CD8-positive, alpha-beta memory T cell (primary cell): ENCODE results near the gene MED22. TPM values are rescaled to one million over a fixed set of nuclear protein-coding genes. Genes with fewer than 3 reads are reported as not detected.
"Not testable (repeated sequence)": the region's sequence is repeated elsewhere in the genome, so short reads cannot be mapped to it uniquely, and the experiment has no call there.

Experiments used
- CTCF ChIA-PET: fragments of 350-600 bp; sonication (Branson Sonifier 250); formaldehyde crosslinking; loops from one replicate; lab custom pipeline; 2021; ENCODE audit warnings: antibody characterized with exemption; lab: Charles Lee
- POLR2A ChIA-PET: fragments of 350-600 bp; sonication (Branson Sonifier 250); formaldehyde crosslinking; loops from one replicate; lab custom pipeline; 2021; ENCODE audit warnings: antibody characterized with exemption; lab: Charles Lee
- DNase-seq, 5 donors: peaks; one replicate each; pipeline versions ENCODE4 v3.0.0 to v3.0.0-alpha.2; 2020 to 2022; ENCODE audit warnings: mixed read lengths in 1 of 5
- H3K27ac ChIP-seq: one replicate; pipeline ENCODE4 v1.7.0; 2013; ENCODE audit warnings: low read depth, mild to moderate bottlenecking, low read length, moderate library complexity
- H3K27me3 ChIP-seq: 2 replicates; pipeline ENCODE4 v1.7.0; 2013; ENCODE audit warnings: low read length, mild to moderate bottlenecking; ENCODE audit not compliant: insufficient read depth, poor library complexity, severe bottlenecking
- H3K36me3 ChIP-seq: 2 replicates; pipeline ENCODE4 v1.7.0; 2013; ENCODE audit warnings: mild to moderate bottlenecking, low read length, moderate library complexity; ENCODE audit not compliant: insufficient read depth
- H3K4me1 ChIP-seq: 2 replicates; pipeline ENCODE4 v1.7.0; 2013; ENCODE audit warnings: mild to moderate bottlenecking, low read length, moderate library complexity; ENCODE audit not compliant: insufficient read depth
- H3K4me3 ChIP-seq: 2 replicates; pipeline ENCODE4 v1.7.0; 2013; ENCODE audit warnings: mild to moderate bottlenecking, low read length
- H3K9me3 ChIP-seq: 2 replicates; pipeline ENCODE4 v1.7.0; 2013; ENCODE audit warnings: mild to moderate bottlenecking, low read length
- H3K27ac Mint-ChIP-seq, 8 donors: one replicate each; pipeline ENCODE4 v1.8.0; 2020 to 2021; ENCODE audit warnings: mixed read lengths in 8 of 8, mild to moderate bottlenecking in 6 of 8, inconsistent platforms in 3 of 8, moderate library complexity in 3 of 8
- H3K27me3 Mint-ChIP-seq, 2 donors: one replicate each; pipeline ENCODE4 v1.8.0; 2020 to 2021; ENCODE audit warnings: mixed read lengths in 2 of 2, mild to moderate bottlenecking in 1 of 2, moderate library complexity in 1 of 2
- H3K36me3 Mint-ChIP-seq, 3 donors: one replicate each; pipeline ENCODE4 v1.8.0; 2020 to 2021; ENCODE audit warnings: mixed read lengths in 3 of 3, inconsistent platforms in 1 of 3, mild to moderate bottlenecking in 1 of 3
- H3K4me1 Mint-ChIP-seq, 3 donors: one replicate each; pipeline ENCODE4 v1.8.0; 2020 to 2021; ENCODE audit warnings: mixed read lengths in 3 of 3, inconsistent platforms in 1 of 3, mild to moderate bottlenecking in 1 of 3
- H3K4me3 Mint-ChIP-seq, 7 donors: one replicate each; pipeline ENCODE4 v1.8.0; 2020 to 2021; ENCODE audit warnings: mixed read lengths in 7 of 7, mild to moderate bottlenecking in 6 of 7, moderate library complexity in 4 of 7, inconsistent platforms in 2 of 7
- H3K9me3 Mint-ChIP-seq, 5 donors: one replicate each; pipeline ENCODE4 v1.8.0; 2020 to 2022; ENCODE audit warnings: mixed read lengths in 5 of 5, mild to moderate bottlenecking in 3 of 5, moderate library complexity in 2 of 5, inconsistent platforms in 1 of 5
- polyA plus RNA-seq: library from polyadenylated mRNA; unstranded; fragments of 300-500 nt; fragmentation: Illumina TruSeq; gene quantifications from one replicate; pipeline ENCODE4 v1.2.3, GENCODE V29; 2021
- total RNA-seq, 2 experiments: library from RNA; stranded (reverse); gene quantifications; one replicate each; pipeline ENCODE4 v1.2.3, GENCODE V29; 2021

Gene MED22
- total and polyA plus RNA-seq, 3 experiments from 2014 or later, result 19.0 to 46.3 (median 43.3) TPM

DNA sequence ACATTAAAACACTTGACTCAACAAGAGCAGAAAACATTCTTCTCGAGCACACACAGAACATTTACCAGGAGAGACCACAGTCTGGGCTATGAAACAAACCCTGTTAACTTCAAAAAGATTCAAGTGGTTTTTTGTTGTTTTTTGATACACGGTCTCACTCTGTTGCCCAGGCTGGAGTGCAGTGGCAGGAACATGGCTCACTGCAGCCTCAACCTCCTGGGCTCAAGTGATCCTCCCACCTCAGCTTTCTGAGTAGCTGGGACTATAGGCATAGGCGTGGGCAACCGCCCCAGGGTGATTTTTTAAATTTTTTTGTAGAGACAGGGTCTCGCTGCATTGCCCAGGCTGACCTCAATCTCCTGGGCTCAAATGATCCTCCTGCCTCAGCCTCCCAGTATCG lies 20.9 kb downstream of the MED22 start:
- DNase-seq, H3K27me3 Mint-ChIP-seq, H3K4me3 Mint-ChIP-seq, H3K9me3 Mint-ChIP-seq, H3K27me3 ChIP-seq, H3K4me3 ChIP-seq, H3K36me3 ChIP-seq, POLR2A ChIA-PET, H3K9me3 ChIP-seq, CTCF ChIA-PET, H3K27ac ChIP-seq, H3K4me1 ChIP-seq: not testable (repeated sequence)
- Mint-ChIP-seq H3K36me3 (peaks cover 3 to 33% (median 4%) of the 10 kb centered on the region in 3 donors), H3K4me1 (peaks cover 4 to 18% (median 14%) of the 10 kb centered on the region in 3 donors), H3K27ac (peak overlapping the region in 3 of 8 donors; percentile 21 to 33 (median 27))

DNA sequence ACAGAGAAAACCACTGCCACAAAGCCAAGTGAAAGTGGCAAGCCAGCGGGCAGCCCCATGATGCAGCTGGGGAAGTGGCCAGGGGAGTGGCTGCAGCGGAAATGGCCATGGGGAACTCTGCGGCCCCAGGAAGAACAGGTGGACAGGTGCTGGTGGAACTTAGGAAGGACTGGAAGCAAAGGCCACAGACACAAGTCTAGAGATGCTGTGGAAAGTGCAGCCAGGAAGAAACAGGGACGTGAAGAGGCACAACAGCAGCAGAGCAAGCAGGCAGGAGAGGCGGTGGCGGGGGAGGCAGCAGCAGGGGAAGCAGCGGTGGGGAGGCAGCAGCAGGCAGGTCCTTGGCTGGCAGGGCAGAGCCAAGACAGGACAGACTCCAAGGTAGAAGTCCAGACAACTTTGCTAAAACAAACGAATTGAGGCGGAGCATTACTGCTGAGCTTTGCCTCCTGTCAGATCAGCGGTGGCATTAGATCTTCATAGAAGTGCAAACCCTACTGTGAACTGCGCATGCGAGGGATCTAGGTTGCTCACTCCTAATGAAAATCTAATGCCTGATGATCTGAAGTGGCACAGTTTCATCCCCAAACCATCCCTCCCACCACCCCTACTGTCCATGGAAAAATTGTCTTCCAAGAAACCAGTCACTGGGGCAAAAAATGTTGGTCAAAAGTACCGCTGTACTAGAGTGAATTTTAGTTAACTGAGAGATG lies 23.8 kb downstream of the MED22 start:
- no peaks in the 10 kb centered on the region for H3K9me3 ChIP-seq
- no peak for DNase-seq
- Mint-ChIP-seq H3K27me3 (peaks cover 3% of the 10 kb centered on the region in 2 donors), H3K27ac (no peak overlapping the region), H3K36me3 (peaks cover 0 to 11% (median 0%) of the 10 kb centered on the region in 3 donors), H3K4me3 (peak overlapping the region in 1 of 7 donors; percentile 43), H3K4me1 (peaks cover 0 to 10% (median 4%) of the 10 kb centered on the region in 3 donors), H3K9me3 (peaks cover 0 to 2% (median 0%) of the 10 kb centered on the region in 5 donors)
- H3K4me1 ChIP-seq, result no peaks in the 10 kb centered on the region
- ChIA-PET CTCF (no interaction called here), POLR2A (no interaction called here)
- no peaks in the 10 kb centered on the region for H3K27me3 ChIP-seq
- no peak overlapping the region for H3K4me3 ChIP-seq
- no peaks in the 10 kb centered on the region for H3K36me3 ChIP-seq
- no peak overlapping the region for H3K27ac ChIP-seq

DNA sequence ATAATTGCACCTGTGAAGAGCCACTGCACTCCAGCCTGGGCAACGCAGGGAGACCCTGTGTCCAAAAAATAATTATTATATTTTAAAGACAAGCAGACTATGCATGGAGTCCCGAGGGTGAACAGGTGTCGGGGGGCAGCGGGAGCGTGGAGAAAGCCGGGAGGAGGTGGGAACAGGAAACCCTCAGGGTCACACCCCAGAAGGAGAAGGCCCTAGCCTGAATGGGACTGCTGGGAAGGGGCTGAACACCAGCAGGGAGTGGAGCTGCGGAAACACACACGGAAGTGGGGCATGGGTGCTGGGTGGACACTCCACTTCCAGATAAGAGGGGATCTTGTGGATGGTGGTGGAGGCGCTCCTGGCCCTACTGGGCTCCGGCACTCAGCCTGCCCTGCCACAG lies 24.7 kb downstream of the MED22 start:
- Mint-ChIP-seq H3K27me3 (peaks cover 3 to 5% of the 10 kb centered on the region in 2 donors), H3K4me3 (no peak overlapping the region), H3K9me3 (peaks cover 0 to 2% (median 0%) of the 10 kb centered on the region in 5 donors), H3K36me3 (peaks cover 0 to 7% (median 0%) of the 10 kb centered on the region in 3 donors), H3K27ac (peak overlapping the region in 1 of 8 donors; percentile 22), H3K4me1 (peaks cover 0 to 4% (median 3%) of the 10 kb centered on the region in 3 donors)
- ChIA-PET POLR2A (no interaction called here), CTCF (no interaction called here)
- Histone ChIP-seq H3K4me3 (no peak overlapping the region), H3K36me3 (no peaks in the 10 kb centered on the region), H3K4me1 (no peaks in the 10 kb centered on the region), H3K27ac (no peak overlapping the region), H3K27me3 (no peaks in the 10 kb centered on the region), H3K9me3 (no peaks in the 10 kb centered on the region)
- no peak for DNase-seq

DNA sequence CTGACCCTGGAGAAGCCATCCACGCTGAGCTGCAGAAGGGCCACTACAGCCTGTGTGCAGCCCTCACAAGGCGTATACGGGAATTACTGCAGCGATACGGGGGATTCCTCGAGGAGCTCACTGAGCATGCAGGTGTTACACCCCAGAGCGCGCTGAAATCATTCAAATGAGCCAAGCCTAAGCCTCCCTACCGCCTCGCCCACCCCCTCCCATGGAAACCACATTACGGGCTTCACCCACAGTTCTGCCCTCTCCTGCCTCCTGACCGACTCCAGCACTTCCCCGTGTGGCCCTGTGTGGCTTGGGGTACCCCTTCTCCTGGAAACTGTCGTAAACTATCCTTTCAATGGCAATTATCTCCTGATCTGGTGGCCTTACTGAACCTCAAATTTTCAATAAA lies 25.2 kb downstream of the MED22 start:
- Mint-ChIP-seq H3K4me3 (no peak overlapping the region), H3K4me1 (peaks cover 0 to 2% (median under 1%) of the 10 kb centered on the region in 3 donors), H3K27ac (no peak overlapping the region), H3K9me3 (peaks cover 0 to 2% (median 0%) of the 10 kb centered on the region in 5 donors), H3K27me3 (peaks cover 3 to 5% of the 10 kb centered on the region in 2 donors), H3K36me3 (peaks cover 0 to 5% (median 0%) of the 10 kb centered on the region in 3 donors)
- Histone ChIP-seq H3K36me3 (no peaks in the 10 kb centered on the region), H3K27ac (no peak overlapping the region), H3K27me3 (no peaks in the 10 kb centered on the region), H3K9me3 (no peaks in the 10 kb centered on the region), H3K4me3 (no peak overlapping the region), H3K4me1 (no peaks in the 10 kb centered on the region)
- POLR2A ChIA-PET, result no interaction called here
- no peak for DNase-seq
- CTCF ChIA-PET, result no interaction called here

DNA sequence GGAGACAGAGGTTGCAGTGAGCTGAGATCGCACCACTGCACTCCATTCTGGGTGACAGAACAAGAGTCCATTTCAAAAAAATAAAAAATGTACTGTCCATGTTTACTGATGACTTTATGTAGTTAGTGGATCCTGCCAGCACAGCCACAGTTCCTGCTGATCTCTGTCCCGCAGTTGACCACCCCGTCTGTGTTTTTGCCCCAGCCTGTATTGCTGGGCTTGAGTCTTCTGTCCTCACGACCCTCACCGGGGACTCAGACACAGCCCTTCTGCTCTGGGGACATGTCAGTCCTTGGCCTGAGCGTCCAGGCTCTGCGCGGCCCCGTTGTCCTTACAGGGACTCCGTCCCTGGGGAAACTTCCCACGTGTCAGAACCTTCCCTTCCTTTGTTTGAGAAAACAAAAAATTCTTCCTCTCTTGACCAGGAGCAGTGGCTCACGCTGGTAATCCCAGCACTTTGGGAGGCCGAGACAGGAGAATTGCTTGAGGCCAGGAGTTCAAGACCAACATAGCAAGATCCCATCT lies 26.5 kb downstream of the MED22 start:
- POLR2A ChIA-PET, result no interaction called here
- H3K4me1 ChIP-seq, result no peaks in the 10 kb centered on the region
- no peak overlapping the region for H3K27ac ChIP-seq
- H3K4me1 Mint-ChIP-seq, result no peaks in the 10 kb centered on the region
- H3K9me3 Mint-ChIP-seq, result peaks cover 0 to 2% (median 0%) of the 10 kb centered on the region in 5 donors
- H3K36me3 Mint-ChIP-seq, result peaks cover 0 to 3% (median 0%) of the 10 kb centered on the region in 3 donors
- no peak overlapping the region for H3K27ac Mint-ChIP-seq
- no peak overlapping the region for H3K4me3 ChIP-seq
- peaks cover 3 to 8% of the 10 kb centered on the region in 2 donors for H3K27me3 Mint-ChIP-seq
- no peaks in the 10 kb centered on the region for H3K27me3 ChIP-seq
- H3K4me3 Mint-ChIP-seq, result no peak overlapping the region
- DNase-seq, result no peak
- H3K9me3 ChIP-seq, result no peaks in the 10 kb centered on the region
- CTCF ChIA-PET, result no interaction called here
- H3K36me3 ChIP-seq, result no peaks in the 10 kb centered on the region

DNA sequence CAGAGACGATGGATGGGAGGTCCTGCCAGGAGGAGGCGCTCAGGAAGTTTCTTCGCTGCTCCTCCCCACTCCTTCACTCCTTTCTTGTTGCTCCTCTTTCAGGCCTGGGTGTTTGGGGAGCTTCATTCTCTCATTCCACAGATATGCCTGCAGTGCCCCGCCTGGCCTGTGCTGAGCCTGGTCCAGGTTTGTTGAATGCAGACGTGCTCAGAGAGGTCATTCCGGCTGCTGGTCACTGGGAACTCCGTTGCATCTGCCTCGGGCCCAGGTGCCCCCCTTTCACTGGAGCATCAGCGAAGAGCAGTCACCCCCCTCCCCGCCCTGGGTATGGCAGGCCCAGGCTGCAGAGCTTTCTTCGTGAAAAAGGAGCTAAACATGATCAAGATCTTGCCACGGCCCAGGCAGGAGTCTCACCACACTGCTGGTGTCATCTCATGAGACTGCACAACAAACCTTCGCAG lies 27.5 kb downstream of the MED22 start:
- Histone ChIP-seq H3K9me3 (no peaks in the 10 kb centered on the region), H3K27me3 (no peaks in the 10 kb centered on the region), H3K4me1 (no peaks in the 10 kb centered on the region), H3K4me3 (no peak overlapping the region), H3K36me3 (no peaks in the 10 kb centered on the region), H3K27ac (no peak overlapping the region)
- Mint-ChIP-seq H3K9me3 (peaks cover 0 to 2% (median 0%) of the 10 kb centered on the region in 5 donors), H3K4me1 (no peaks in the 10 kb centered on the region), H3K36me3 (no peaks in the 10 kb centered on the region), H3K27me3 (peaks cover 5 to 8% of the 10 kb centered on the region in 2 donors), H3K4me3 (no peak overlapping the region), H3K27ac (no peak overlapping the region)
- DNase-seq, result no peak
- ChIA-PET CTCF (no interaction called here), POLR2A (no interaction called here)

DNA sequence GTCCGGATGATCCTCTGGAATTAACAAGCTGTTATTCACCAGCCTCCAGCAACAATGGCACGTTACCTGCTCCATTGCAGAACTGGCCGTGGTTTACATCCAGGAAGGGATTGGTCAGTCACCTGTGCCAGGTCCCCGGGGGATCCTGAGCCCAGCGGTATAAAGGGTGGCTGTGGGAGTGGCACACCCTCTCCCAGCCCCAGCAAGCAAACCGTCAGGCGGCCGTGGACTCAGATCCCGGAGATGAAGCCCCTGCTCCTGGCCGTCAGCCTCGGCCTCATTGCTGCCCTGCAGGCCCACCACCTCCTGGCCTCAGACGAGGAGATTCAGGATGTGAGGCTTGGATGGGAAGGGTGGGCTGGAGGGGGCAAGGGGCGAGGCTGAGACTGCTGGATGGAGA lies 30.4 kb downstream of the MED22 start:
- CTCF ChIA-PET, H3K4me3 ChIP-seq, H3K9me3 Mint-ChIP-seq, H3K36me3 ChIP-seq, H3K4me1 ChIP-seq, H3K4me1 Mint-ChIP-seq, POLR2A ChIA-PET, H3K27ac ChIP-seq, H3K27ac Mint-ChIP-seq, H3K27me3 Mint-ChIP-seq, H3K4me3 Mint-ChIP-seq, H3K9me3 ChIP-seq, H3K27me3 ChIP-seq, H3K36me3 Mint-ChIP-seq, DNase-seq: not testable (repeated sequence)

DNA sequence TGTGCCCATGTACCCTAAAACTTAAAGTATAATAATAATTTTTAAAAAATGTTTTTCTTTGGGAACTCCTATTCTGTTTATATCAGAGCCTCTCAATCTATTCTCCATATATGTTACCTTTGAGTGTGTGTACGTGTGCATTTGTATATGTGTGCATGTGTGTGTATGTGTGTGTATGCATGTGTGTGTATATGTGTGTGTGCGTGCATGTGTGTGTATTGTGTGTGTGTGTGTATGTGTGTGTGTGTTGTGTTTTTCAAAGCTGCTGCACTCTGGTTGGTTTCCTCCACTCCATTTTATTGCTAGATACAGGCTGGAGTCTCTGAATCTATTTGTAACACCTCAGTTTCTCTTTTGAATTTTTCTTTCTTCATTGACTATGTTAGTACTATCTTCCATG lies 31.9 kb downstream of the MED22 start:
- no peak overlapping the region for H3K4me3 Mint-ChIP-seq
- Histone ChIP-seq H3K9me3 (no peaks in the 10 kb centered on the region), H3K4me1 (no peaks in the 10 kb centered on the region), H3K27me3 (no peaks in the 10 kb centered on the region), H3K4me3 (no peak overlapping the region), H3K36me3 (no peaks in the 10 kb centered on the region), H3K27ac (no peak overlapping the region)
- H3K36me3 Mint-ChIP-seq, result no peaks in the 10 kb centered on the region
- DNase-seq, result no peak
- ChIA-PET CTCF (no interaction called here), POLR2A (no interaction called here)
- no peaks in the 10 kb centered on the region for H3K4me1 Mint-ChIP-seq
- peaks cover 4 to 6% of the 10 kb centered on the region in 2 donors for H3K27me3 Mint-ChIP-seq
- no peaks in the 10 kb centered on the region for H3K9me3 Mint-ChIP-seq
- no peak overlapping the region for H3K27ac Mint-ChIP-seq
